ENCODE data around the gene ATP2C1.
A peak's percentile ranks its signal among the peaks of the same experiment; 100 is the strongest.

ATP2C1 gene

DNA sequence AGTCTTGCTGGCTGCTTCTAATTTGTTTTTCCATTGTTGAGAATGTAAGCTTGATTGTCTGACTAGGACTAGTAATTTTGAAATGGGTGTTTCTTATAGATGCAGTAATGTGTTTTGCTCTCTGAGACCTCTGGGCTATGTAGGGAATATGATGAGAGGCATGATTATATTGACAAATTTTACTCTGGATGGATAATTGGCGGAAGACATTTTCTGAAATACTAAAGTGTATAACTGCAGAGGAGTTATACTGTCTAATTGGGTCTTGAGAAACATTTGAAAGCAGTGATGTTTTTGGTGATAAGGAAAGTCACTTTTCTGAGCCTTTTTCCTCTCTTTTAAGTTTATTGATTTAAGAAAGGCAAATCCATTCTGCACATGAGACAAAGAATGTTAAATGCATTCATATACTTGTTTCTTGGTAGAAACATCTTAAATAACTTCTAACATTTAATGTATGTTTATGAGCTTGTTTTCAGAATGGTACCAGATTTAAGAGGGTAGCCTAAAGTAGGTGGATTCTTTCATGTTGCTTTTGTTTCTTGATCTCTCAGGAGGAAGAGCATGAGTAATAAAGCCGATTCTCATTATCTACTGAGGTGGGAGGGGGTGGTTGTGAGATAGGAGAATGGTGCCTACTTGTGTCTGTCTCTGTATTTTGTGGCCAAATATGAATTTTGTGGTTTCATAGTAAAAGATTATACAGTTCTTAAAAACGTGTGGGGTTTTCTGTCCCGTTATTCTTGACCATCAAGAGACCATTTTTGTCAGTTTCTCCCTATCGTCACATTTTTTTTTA, 2.0 kb downstream of the ATP2C1 start:
- peak; percentile 12 for DNase-seq

DNA sequence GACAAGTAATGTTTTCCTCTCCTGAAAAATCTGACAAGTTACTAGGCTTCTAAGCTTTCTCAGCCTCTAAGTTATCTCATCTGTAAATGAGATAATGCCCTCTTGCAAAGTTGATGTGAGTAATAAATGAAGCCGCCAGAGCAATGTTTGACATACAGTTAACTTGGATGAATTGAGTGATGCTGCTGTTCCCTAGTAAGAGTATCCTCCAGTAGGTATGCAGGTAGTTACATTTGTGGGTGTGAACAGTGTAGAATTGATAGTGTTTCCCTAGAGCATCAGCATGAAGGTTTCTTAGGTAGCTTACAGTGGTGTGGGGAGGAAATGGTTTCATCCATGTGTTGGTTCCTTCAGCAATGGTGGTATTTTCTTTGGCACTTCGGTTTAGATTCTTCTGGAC, 3.4 kb downstream of the ATP2C1 start:
- no peak for DNase-seq

DNA sequence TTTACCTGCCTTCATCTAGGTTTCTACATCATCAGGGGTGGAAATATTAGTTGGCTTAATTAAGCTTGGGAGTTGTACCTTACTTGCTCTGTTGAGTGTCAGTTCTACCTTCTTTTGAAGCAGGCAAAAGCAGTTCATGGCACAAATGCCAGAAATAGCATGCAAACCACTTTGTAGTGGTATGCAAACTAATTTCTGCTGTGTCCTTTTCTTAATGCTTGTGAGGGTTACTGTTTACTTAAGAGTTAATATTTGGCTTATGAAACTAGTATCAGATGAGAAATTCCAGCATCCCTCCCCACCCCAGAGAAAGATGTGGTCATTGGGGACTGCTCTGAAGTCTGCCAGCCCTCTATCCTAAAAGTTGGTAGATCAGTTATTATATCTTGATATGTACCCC, 7.1 kb downstream of the ATP2C1 start:
- no peak for DNase-seq

DNA sequence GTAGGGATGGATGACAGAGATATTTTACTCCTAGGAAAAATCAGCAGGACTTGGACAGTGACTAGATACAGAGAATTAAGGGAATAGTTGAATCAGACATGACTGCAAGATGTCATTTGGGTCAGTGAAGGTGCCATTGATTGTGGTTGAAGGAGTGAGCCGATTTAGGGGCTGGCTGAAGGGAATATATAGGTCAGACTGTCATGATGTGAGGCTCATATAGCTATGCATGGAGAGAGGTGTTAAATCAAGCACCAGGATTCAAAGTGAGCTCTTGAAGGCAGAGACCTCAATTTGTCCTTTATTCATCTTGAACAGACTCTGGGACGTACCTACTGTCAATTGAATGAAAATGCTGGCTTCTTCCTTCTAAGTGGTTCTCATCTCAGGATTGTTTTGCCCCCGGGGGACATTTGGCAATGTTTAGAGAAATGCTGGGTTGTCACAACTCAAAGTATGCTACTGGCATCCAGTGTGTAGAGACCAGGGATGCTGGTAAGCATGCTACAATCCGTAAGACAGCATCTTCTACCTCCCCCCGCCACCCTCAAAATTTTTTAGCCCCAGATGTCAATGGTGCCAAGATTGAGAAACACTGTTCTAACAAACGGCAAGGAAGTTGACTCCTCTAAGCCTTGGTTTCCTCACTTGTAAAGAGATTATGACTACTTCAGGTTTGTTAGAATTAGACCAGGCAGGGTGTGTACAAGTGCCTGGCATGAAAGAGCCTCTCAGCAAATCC, 7.8 kb downstream of the ATP2C1 start:
- DNase-seq, result peak; percentile 33

DNA sequence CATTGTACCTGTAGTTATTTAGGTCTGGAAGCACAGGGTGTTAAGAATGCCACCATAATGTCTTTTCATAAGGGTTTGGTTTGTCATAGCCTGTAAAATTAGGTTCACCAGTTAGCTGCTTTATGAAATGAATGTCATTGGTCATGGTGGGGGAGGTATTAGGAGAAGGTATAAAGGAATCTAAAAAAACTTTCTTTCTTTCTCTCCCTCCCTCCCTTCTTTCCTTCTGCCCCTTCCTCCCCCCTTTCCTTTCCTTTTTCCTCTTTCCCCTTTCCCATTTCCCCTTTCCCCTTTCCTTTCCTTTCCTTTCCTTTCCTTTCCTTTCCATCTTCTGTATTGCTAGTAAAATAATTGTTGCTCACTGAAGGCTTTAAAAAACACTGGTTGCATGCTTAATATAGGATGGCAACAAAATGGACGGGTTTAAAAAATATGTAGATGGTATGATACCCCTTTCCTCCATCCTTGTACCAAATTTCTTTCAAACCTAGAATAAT, 9.6 kb downstream of the ATP2C1 start:
- DNase-seq, result no peak

DNA sequence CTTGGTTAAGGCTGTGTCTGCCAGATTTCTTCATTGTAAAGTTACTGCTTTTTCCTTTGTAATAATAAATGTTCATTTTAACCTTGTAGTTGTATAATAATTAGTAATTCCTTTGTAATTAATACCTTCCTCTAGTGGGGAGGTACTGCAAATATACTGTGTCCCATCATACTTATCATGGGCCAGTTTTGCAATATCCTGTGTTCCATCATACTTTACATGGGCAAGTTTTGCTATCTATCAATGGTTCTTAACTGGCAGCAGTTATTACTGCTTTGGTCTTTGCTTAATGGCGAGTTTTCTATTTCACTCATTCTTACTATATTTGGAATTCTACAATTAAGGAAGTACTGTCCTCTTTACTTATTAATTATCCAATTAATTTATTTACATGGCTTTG, 10.6 kb downstream of the ATP2C1 start:
- DNase-seq, result no peak

DNA sequence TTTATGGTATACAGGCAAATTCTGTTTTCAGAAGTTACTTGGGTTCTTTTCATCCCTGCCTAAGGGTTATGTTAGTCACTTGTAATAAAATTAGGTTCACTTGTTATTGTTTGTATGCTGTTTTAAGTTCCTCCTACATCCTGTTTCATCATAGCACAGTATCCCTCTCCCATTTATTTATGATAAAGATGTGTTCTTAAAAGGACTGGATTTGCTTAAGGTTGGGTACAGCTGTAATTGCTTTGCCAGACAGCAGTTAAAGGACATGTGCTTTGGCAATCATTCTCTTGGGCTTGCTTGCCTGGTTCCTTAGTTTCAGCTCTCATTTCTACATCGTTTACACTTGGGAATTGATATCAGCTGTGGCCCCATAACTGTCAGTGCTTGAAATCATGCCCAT, 11.7 kb downstream of the ATP2C1 start:
- no peak for DNase-seq

DNA sequence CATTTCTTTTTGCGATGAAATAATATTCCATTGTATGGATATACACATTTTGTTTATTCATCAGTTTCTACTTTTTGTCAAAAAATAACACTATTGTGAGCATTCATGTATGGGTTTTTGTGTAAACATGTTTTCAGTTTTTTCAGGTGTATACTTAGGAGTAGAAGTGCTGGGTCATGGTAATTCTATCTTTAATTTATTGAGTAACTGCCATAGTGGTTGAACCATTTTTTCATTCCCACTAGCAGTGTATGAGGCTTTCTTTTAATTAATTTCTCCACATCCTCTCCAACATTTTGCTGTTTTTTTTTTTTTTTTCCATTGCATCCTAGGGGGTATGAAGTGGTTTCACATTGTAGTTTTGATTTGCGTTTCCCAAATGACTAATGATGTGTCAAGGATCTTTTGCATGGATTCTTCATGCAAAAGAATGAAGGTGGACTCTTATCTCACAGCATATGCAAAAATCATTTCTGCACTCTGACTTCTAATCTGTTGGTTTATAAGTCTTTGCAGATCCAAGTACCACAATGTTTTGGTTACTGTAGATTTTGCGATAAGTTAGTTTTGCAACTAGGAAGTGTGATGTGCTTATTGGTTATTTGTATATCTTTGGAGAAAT, 12.6 kb downstream of the ATP2C1 start:
- no peak for DNase-seq

DNA sequence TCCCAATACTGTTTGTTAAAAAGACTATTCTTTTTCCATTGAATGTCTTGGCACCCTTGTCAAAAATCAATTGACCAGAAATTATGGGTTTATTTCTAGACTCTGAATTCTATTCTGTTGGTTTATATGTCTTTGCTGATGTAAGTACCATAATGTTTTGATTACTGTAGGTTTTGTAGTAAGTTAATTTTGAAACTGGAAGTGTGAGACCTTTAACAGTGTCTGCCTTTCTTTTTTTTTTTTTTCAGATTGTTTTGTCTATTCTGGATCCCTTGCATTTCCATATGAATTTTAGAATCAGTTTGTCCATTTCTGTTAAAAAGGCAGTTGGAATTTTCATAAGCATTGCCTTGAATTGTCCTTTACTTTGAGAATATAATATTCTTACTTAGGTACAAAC, 13.6 kb downstream of the ATP2C1 start:
- DNase-seq, result no peak

DNA sequence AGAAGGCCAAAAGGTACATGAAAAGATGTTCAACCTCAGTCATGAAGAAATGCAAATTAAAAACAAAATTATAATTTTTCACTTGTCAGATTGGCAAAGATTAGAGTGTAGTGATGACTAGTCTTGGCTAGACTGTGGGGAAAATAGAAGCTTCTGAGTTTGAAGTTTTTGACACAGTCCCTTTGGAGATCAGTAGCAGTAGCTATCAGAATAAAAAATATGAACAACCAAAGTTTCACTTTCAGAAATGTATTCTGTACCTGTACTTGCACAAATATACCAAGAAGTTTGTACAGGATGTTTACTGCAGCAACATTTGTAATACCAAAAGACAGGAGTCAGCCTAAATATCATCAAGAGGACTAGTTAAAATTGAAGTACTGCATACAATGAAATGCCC, 14.1 kb downstream of the ATP2C1 start:
- DNase-seq, result no peak

DNA sequence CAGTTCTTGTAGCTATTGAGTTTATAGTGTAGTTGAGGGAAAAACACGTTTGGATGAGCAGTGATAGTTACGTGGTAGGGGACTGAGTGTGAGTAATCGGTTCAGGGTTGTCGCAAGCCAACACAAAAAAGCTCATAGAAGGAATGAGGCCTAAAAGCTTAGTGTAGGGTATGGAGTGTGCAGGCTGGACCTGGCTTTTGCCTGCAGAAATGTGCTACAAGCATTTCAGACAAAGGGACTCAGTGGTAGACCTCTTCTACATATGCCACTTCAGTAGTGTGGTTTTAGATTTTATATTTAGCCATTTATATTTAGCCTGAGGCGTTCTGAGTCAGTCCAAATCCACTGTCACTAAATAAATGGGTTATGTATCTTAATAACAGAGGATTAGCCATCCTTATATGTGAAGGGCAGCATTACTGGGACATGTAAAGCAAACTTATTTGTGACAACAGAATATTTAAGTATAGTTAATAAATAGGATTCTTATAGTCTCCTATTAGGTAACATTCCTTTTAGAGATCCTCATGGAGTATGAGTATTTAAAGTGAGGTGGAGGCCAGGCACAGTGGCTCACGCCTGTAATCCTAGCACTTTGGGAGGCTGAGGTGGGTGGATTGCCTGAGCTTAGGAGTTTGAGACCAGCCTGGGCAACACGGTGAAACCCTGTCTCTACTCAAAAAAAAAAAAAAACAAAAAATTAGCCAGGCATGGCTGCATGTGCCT, 21.8 kb downstream of the ATP2C1 start:
- DNase-seq, result no peak

DNA sequence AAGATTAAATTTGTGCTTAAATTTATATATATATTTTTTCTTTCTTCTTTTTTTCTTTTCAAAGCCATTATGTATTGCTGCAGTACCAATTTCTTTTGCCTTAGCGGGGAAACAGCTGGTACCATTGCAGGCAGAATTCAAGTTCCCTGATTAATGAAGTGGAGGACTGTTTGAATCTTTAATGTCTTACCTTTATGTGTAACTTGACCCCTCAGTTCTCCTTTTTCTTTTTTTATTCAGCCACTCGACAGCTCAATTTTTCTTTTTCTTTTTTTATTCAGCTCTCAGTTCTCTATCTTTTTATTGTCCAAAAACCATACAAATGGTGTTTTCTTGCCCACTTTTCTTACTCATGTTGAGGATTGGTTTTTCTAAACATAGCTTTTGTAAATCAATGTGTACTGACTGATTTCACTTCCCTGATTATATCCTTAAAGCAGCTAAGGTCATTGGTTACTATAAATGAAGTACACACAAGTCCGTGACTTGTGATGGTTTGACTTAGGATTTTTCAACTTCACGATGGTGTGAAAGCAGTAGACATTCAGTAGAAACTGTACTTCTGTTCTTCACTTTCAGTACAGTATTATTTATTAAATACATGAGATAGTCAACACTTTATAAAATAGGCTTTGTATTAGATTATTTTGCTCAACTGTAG, 22.8 kb downstream of the ATP2C1 start:
- DNase-seq, result no peak

DNA sequence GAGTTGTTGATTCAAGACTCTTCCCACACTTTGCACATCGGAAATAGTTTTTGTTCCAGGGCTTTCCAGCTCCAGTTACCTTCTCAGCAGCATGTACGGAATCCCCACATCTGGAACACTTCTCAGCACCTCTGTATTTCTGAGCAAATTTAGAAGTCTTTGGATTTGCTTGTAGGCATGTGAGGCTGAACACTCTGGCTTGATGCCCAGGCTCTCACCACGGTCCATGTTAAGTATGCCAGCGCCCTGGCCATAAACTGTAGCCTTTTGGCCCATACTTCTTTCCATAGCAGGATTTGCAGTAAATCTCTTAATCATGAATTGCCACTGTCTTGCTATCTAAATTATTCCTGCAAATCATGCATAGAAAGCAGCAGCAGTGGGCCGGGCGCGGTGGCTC, 24.4 kb downstream of the ATP2C1 start:
- no peak for DNase-seq

DNA sequence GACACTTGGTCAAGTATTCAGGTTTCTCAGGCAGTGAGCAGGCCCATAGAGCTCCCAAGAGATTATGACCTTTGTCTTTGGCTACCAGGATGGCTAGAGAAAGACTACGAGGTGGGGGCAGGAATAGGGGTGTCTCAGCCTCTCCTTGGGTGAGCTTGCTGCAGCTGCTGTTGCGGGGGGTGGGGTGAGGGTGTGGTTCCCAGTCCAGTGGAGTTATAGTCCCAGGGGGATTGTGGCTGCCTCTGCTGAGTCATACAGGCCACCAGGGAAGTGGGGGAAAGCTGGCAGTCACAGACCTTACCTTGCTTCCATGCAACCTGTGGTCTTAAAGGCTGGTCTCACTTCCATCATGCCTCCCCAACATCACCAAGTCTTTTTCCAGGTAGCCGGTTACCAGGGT, 31.7 kb downstream of the ATP2C1 start:
- DNase-seq, result peak; percentile 17

DNA sequence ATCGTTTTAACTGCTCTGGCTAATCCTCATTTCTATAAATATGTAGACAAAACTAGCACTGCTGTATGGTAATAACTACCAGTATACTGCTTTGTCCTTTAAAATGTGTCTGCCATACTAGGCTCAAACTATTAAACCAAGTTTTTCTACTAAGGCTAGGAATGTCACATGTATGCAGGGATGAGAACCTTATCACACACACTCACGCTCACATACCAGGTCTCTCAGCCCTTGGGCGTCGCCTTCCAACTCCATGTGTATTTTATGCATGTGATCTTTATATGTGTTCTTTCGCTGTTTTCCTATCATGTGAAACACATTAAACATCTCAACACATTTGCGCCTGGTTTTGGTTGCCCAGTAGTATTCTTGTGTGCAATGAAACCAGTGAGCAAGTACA, 32.6 kb downstream of the ATP2C1 start:
- DNase-seq, result no peak

DNA sequence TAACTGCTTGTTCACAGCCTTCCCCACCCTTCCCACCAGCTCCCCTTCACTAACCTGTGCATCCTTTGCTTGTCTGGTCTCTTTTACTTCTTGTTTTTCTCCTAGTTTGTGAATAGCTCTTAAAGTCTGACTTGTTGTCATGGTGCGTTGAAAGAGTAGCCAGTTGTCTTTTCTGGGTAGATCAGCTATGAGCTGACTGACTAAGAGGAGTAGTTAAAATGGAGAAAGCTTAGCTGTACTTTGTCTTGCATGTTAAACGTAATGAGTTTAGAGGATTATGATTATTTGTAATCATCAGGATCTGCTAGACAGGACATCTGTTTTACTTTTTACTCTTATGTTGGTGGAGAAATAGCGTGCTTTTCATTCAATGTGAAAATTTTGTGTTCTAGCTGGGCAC, 35.9 kb downstream of the ATP2C1 start:
- DNase-seq, result peak; percentile 88

DNA sequence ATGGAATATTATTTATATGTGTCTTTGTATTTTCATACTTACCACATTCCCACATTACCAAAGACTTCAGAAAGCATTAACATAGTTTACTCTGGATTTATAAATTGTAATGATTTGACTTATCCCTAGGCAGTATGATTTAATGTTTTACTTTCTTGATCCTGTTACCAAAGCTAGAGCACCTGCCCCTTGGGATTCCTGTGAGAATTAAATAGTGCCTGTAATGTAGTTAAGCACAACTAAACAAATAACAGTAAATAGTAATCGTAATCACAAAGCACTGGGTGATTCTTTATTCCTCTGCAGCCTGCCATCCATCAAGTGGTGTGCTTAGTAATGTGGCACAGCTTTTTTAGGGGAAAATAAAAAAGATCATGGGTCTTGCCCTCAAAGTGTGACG, 39.1 kb downstream of the ATP2C1 start:
- peak; percentile 97 for DNase-seq

DNA sequence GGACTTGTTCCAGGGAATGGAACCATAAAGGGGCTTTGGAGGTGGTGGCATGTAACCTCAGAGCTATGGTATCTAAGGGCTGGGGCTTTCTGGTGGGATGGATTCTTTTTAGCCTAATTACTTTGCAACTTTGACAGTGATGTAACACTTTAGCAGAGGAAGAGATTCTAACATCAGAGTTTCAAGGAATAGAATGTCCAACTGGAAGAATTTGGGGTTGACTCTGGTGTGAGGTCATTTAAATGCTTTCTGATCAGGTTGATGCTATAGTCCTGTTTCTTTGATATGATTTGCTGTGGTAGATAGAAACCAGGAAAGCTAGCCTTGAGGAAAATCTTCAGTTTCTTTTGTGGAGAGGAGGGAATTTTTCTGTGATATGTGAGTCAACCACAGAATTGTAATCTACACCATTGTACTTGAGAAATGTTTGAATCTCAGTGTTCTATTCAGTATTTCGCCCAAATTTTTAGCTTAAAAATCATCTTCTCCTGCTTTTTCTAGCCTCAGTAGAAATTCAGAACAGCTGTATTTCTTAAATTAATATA, 40.0 kb downstream of the ATP2C1 start:
- peak; percentile 67 for DNase-seq

DNA sequence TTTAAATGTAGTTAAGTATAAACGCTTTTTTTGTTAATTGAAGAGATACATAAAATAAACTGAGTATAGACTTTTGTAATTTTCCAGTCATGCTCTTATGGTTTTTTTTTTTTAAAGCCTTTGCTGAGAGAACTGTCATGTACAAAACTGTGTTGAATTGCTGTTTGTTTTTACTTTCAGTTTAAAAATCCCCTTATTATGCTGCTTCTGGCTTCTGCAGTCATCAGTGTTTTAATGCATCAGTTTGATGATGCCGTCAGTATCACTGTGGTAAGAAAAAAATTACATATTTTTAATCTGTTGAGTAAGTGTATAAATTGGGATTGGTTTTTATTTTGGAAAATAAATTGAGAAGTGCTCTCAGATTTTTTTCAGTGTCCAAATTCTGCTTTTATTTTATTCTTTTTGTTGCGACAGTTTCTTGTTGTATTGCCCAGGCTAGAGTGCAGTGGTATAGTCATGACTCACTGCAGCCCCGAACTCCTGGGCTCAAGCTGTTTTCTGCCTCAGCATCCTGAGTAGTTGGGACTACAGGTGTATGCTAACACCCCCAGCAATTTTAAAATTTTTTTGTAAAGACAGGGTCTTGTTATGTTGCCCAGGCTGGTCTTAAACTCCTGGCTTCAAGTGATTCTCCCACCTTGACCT, 40.7 kb downstream of the ATP2C1 start:
- no peak for DNase-seq

DNA sequence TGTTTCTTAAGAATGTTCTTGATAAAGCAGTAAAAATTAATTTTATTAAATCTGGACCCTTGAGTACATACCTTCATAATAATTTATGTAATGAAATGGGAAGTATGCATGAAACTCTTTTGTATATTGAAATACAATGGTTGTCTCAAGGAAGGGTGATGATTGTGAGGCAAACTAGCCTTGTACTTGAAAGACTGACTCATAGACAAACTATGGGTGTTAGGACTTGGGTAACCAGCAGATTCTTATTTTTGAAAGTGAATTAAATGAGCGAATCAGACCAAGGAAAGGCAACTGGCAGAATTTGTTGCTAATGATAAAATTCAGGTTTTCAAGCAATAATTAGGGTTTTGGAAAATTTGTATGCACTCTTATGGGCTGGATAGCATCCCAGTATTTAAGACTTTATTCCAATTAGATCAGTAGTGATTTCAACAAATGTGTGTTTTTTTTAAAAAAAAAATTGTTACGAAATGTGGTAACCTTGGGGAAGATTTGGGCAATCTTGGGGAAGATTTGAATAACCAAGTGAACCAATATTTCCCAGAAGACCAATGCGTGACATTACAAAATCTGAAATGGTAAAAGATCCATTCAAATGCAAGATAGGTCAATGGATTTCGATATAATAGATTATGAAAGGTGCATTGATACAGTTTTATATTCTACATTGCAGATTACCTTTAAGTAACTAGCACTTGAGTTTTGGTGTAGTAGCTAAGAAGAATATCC, 42.0 kb downstream of the ATP2C1 start:
- no peak for DNase-seq

DNA sequence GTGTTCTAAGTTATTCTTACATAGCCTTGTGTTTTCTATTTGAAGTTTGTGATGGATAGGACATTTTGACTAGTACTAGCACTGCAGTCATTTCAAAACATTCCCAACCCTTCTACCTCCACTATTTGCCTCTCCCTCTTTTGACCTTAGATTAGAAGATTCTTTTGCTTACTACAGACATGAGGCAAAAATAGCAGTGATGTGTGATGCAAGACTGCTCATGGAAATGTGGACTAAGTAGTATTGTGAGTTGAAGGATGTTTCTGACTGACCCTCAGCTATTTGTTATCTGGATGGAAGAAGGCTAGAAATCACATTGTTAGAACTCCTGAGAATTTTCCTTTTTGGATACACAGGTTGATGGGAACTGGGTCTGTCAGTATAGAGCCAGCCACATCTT, 45.9 kb downstream of the ATP2C1 start:
- DNase-seq, result no peak

Measured in NCI-H82 (cell line).